ENCODE measurements around the gene FOXJ3.

GRCh38 chr1:42333662-42334239 is 1.3 kb downstream of the FOXJ3 start:
- TF ChIP-seq CTCF (IDR thresholded peaks at IDR 0.05; ENCODE audit: low read depth, low read length, missing input control) (no peak), REST (IDR thresholded peaks at IDR 0.05) (no peak)
